ENCODE results near the gene RBM20. TPM values are rescaled to one million over a fixed set of nuclear protein-coding genes. Genes with fewer than 3 reads are reported as not detected.

RBM20 gene
- total and polyA plus RNA-seq, 2 experiments from 2014 or later, result 0.05 to 0.17 TPM

GRCh38 chr10:110757586-110757985 is 113.5 kb downstream of the RBM20 start:
- Histone ChIP-seq H3K36me3 (ENCODE audit: insufficient read depth) (no peaks in the 10 kb centered on the region), H3K4me2 (no peak overlapping the region), H4K20me1 (replicated peaks; ENCODE audit: insufficient read depth) (no peaks in the 10 kb centered on the region), H3K4me3 (no peak overlapping the region), H3K79me2 (replicated peaks; ENCODE audit: insufficient read depth) (no peaks in the 10 kb centered on the region), H3K4me1 (ENCODE audit: insufficient read depth) (no peaks in the 10 kb centered on the region), H3K27me3 (ENCODE audit: insufficient read depth) (no peaks in the 10 kb centered on the region), H2AFZ (no peak overlapping the region), H3F3A (replicated peaks; ENCODE audit: low read depth) (no peaks in the 10 kb centered on the region), H3K9me2 (ENCODE audit: insufficient read depth) (peaks cover 6% of the 10 kb centered on the region; the same call in 1 of the 2 replicates), H3K27ac (ENCODE audit: low read depth) (no peak overlapping the region)
- TF ChIP-seq ZNF331 (CRISPR knock-in tag; IDR thresholded peaks at IDR 0.05; ENCODE audit: low read depth) (no peak), EZH2 (IDR thresholded peaks at IDR 0.05; ENCODE audit: low read depth, unreplicated experiment) (no peak), CTCF (conservative IDR thresholded peaks at IDR 0.05; ENCODE audit: low read depth in 2 of 2) (no peak), NANOG (IDR thresholded peaks at IDR 0.05; ENCODE audit: borderline replicate concordance) (no peak), CREB1 (CRISPR knock-in tag; IDR thresholded peaks at IDR 0.05; ENCODE audit: low read depth) (no peak), EZH2phosphoT487 (IDR thresholded peaks at IDR 0.05; ENCODE audit: unreplicated experiment) (no peak), ETS1 (IDR thresholded peaks at IDR 0.05) (no peak), POLR2AphosphoS5 (IDR thresholded peaks at IDR 0.05; ENCODE audit: low read depth) (no peak), STAT1 (IDR thresholded peaks at IDR 0.05; ENCODE audit: unreplicated experiment) (no peak), REST (IDR thresholded peaks at IDR 0.05; ENCODE audit: unreplicated experiment) (no peak), ZNF114 (CRISPR knock-in tag; IDR thresholded peaks at IDR 0.05) (no peak), JUNB (IDR thresholded peaks at IDR 0.05; ENCODE audit: unreplicated experiment) (no peak)
- Mint-ChIP-seq H3K36me3 (ENCODE audit: low read depth) (no peaks in the 10 kb centered on the region), H3K27ac (no peak overlapping the region), H3K4me3 (no peak overlapping the region), H3K4me1 (no peaks in the 10 kb centered on the region), H3K27me3 (ENCODE audit: insufficient read depth, low read depth, poor library complexity) (peaks cover 6% of the 10 kb centered on the region), H3K9me3 (no peaks in the 10 kb centered on the region)
- ATAC-seq, result no peak
- DNase-seq (ENCODE audit: low spot score), result no peak

Data from GM23338 (cell line).